Heart left ventricle (tissue), 13 donors: ENCODE measurements around the gene PPIP5K2.

Experiments used
- CTCF ChIP-seq, 12 donors: fragments of 200-600 bp; sonication (generic) in 4 of 12; IDR thresholded peaks; one replicate each; pipeline versions ENCODE4 v1.5.0 to v1.8.0; 2018 to 2022; ENCODE audit warnings: antibody characterized with exemption in 12 of 12, mild to moderate bottlenecking in 5 of 12
- POLR2A ChIP-seq, 2 donors: fragments of 450-650 bp; IDR thresholded peaks; one replicate each; pipeline ENCODE4 v1.6.1; 2017; ENCODE audit warnings: antibody characterized with exemption in 2 of 2, mild to moderate bottlenecking in 2 of 2, moderate library complexity in 2 of 2
- donor health status: ischemic (EF 13 %, LVEDD 7.1; RV severe dilation, severe dysfunction).
- donor health status: DM: no; HTN: yes; CAD: no.
- donor health status: DM: no; HTN: no; CAD: no.
- donor health status: ischemic (EF 25% LVEDD 6.9; RV normal size, moderate dysfunction).
- donor health status: ischemic (EF 25% LVEDD 5.7; RV mildly dilated, moderate dysfunction).
- donor health status: ischemic (EF 35%, LVEDD 5.7; RV mildly dilated, moderate dysfunction).
- donor health status: nonischemic (EF 11% LVEDD 7.7; RV severe dilation, severe dysfunction).
- donor health status: DM: yes; HTN: yes; CAD: no.
- donor health status: PGD.
- donor health status: ischemic (EF 29% LVEDD 5.4; RV normal size, mild dysfunction).
- donor health status: nonischemic (EF 23%, LVEDD 6.1; RV moderate dilation, normal function).

- no peak for TF ChIP-seq POLR2A (IDR thresholded peaks at IDR 0.05)
- no peak for TF ChIP-seq CTCF (IDR thresholded peaks at IDR 0.05)
Measured at GRCh38 chr5:103122242-103122641, 2.1 kb downstream of the PPIP5K2 start.
